GM12865 (cell line): ENCODE results near the gene PFDN1.

Experiments used
- DNase-seq: peaks from one replicate; pipeline ENCODE4 v3.0.0; 2010; ENCODE audit warnings: low read depth
- H3K4me3 ChIP-seq: 2 replicates; pipeline ENCODE4 v1.5.1; 2011; ENCODE audit warnings: mild to moderate bottlenecking, low read depth, low read length, control low read depth
- TF ChIP-seq, protein P1 (sequence below): IDR thresholded peaks from 2 replicates; pipeline ENCODE4 v1.5.1; 2011; ENCODE audit warnings: low read length, control low read depth, low read depth, inconsistent platforms; ENCODE audit not compliant: insufficient read depth; ENCODE audit errors: missing control alignments

The PFDN1 gene

DNA sequence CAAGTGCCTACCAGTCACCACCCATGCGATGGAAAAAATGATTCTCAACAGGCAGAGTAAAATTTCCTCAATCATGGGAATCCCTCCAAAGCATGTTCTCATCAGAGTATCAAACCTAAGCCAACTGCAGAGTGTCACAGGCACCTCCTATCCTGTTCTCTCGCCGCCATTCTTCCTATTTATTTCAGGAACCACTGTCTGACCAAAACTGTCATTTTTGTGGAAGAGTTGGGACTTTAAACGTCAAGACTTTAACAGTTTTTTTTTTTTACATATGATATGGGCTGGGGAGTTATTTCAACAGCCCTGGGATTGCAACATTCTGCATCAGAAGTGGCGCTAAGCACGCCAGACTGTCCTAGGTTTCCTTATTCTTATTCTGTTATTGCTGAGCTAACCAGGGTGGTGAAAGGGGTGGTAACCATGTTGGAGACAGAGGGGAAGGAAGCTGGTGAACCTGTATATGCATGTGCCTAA lies 29.5 kb downstream of the PFDN1 start:
- no peak for DNase-seq
- TF ChIP-seq, protein P1, sequence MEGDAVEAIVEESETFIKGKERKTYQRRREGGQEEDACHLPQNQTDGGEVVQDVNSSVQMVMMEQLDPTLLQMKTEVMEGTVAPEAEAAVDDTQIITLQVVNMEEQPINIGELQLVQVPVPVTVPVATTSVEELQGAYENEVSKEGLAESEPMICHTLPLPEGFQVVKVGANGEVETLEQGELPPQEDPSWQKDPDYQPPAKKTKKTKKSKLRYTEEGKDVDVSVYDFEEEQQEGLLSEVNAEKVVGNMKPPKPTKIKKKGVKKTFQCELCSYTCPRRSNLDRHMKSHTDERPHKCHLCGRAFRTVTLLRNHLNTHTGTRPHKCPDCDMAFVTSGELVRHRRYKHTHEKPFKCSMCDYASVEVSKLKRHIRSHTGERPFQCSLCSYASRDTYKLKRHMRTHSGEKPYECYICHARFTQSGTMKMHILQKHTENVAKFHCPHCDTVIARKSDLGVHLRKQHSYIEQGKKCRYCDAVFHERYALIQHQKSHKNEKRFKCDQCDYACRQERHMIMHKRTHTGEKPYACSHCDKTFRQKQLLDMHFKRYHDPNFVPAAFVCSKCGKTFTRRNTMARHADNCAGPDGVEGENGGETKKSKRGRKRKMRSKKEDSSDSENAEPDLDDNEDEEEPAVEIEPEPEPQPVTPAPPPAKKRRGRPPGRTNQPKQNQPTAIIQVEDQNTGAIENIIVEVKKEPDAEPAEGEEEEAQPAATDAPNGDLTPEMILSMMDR: no peak
- H3K4me3 ChIP-seq: no peak overlapping the region

DNA sequence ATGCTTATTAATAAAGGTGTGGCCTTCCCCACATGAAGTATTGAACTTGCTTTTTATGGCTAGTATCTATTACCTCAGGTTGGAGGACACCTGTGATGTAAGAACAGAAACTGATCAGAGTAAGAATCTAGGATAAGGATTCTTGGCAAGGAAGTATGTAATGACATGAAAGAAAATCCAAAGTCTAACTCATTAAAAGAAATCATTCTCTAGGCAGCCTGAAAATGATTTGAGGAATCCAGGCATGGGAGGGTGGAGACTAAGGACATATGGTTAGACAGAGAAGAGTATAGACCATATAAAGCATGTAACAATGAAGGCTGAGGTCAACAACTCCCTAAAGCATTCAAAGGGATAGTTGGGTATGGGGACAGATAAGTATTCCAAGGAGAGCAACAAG lies 32.9 kb downstream of the PFDN1 start:
- no peak overlapping the region for H3K4me3 ChIP-seq
- TF ChIP-seq, protein P1: no peak
- no peak for DNase-seq

DNA sequence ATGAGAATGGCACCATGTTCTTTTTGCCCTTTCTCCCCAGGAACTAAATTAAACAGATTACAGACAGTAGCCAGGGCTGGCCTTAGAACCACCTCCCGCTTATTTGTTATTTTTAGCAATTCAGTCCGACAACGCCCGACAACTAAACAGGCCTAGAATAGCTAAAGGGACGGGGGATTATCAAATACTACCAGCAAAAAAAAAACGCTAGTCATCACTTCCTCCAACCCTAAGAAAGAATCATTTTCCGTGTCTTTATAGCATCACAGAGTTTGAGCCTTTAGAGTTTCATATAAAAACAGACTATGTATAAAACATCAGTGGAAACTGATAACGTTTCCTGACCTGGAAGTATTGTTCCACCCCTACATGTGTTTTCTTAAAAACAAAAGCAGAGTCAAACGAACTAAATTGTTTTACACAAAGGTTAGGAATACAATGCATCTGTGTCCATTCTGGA lies 35.3 kb downstream of the PFDN1 start:
- DNase-seq: no peak
- TF ChIP-seq, protein P1: no peak
- H3K4me3 ChIP-seq: no peak overlapping the region

DNA sequence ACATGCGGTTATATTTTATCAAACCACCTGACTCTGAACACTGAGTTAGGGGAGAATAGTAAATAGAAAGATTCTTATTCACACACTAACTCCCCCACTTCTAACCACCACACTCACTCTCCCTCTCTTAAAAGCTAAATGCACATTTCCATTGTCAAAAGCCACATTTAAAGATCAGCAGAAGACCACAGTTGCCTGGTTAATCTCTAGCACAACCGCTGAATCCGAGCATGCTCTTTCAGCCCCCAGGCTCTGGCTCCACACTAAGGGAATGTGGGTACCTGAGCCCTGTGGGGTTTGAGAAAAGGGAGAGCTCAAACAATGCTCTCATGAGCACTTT lies 35.7 kb downstream of the PFDN1 start:
- TF ChIP-seq, protein P1: no peak
- H3K4me3 ChIP-seq: no peak overlapping the region
- DNase-seq: no peak

DNA sequence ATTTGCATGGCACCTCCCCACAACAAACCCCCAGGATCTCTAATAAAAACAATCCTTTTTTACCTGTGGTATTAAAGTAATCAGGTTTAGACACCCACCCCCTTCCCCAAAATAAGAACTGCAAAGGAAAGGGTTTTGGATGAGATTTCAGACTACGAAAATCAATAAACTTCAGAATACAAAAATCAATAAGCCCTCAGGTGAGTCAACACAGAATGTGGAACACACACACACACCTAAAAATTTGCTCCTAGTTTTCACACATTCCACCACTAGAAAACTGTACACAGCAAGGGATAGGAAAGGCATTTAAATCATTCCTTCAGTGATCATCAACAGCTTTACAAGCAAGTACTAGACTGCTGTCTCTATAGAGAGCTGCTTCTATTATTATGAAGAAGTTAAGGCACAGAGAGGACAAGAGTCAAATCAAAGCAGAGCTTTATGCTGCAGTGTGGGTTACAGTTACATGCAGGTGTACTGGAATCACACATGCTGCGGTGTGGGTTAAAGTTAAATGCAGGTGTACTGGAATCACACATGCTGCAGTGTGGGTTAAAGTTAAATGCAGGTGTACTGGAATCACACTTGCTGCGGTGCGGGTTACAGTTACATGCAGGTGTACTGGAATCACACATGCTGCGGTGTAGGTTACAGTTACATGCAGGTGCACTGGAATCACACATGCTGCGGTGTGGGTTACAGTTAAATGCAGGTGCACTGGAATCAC lies 36.3 kb downstream of the PFDN1 start:
- H3K4me3 ChIP-seq: no peak overlapping the region
- DNase-seq: no peak
- TF ChIP-seq, protein P1: no peak

DNA sequence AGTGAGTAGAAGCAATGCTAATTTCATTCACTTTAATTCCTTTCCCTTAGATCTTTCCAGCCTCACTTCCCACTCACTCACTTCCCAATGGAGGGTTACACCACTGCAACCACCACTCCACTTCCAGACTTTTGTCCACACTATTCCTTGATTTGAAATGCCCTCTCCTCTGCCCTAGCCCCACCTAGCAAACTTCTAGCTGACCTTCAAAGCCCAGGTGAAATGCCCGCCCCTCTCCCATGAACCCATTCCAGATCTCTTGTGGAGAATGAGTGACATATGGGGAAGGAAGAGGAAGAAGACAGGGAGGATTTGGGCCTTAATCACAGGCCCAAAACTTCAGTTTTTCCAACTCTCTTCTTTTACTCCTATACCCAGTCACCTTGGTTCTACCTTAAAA lies 37.1 kb downstream of the PFDN1 start:
- TF ChIP-seq, protein P1: no peak
- no peak overlapping the region for H3K4me3 ChIP-seq
- no peak for DNase-seq

DNA sequence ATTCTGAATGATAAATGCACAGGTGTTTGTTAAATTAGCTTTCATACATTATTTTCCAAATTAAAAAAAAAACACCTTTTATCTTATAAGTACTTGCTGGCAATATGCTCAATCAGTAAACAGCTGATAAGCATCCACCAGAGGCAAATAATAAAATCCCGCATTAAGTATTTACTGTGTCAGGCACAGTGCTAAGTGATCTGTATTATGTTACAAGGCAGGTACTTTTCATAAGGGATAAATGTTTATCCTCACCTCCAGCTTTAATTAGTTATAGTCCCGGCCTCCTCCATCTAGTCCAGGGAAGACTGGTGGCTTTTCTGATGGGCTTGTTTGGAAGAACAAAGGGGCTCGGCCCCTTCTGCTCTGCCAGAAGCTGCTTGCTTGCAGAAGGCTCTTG lies 40.1 kb downstream of the PFDN1 start:
- TF ChIP-seq, protein P1: no peak
- no peak overlapping the region for H3K4me3 ChIP-seq
- no peak for DNase-seq
